ENCODE data around the gene SLC8A2.

Gene SLC8A2

GRCh38 chr19:47438793-47439220 is 32.9 kb downstream of the SLC8A2 start:
- peaks cover 3% of the 10 kb centered on the region; the same call in 1 of the 2 replicates for H3K27me3 ChIP-seq (ENCODE audit: insufficient read depth, low read length)

GRCh38 chr19:47437500-47437899 is 34.2 kb downstream of the SLC8A2 start:
- no peak overlapping the region for H3K4me3 ChIP-seq (ENCODE audit: low read depth, low read length, poor library complexity, severe bottlenecking)
- H3K4me1 ChIP-seq (ENCODE audit: insufficient read depth, low read length, severe bottlenecking): peaks cover 5% of the 10 kb centered on the region
- H3K36me3 ChIP-seq (ENCODE audit: insufficient read depth, low read length): no peaks in the 10 kb centered on the region
- no peak overlapping the region for H3K27ac ChIP-seq (ENCODE audit: low read depth, low read length, poor library complexity, severe bottlenecking)
- no peaks in the 10 kb centered on the region for H3K79me2 ChIP-seq (ENCODE audit: insufficient read depth, low read length)
- no peak overlapping the region for H3K4me2 ChIP-seq (ENCODE audit: low read length)
- no peak overlapping the region for H2AFZ ChIP-seq (ENCODE audit: low read length)
- H3K9ac ChIP-seq (ENCODE audit: low read length): no peak overlapping the region
- TF ChIP-seq EZH2 (IDR thresholded peaks at IDR 0.05; ENCODE audit: borderline replicate concordance, low read length): no peak
- no peak for TF ChIP-seq CTCF (IDR thresholded peaks at IDR 0.05; ENCODE audit: low read length)
- no peaks in the 10 kb centered on the region for H3F3A ChIP-seq (ENCODE audit: insufficient read depth, low read length)
- H3K9me3 ChIP-seq (ENCODE audit: low read length): 0 out of 2 replicates have a peak, but pooled peaks cover 4% of the 10 kb centered on the region
- H3K9me2 ChIP-seq (ENCODE audit: low read depth, low read length): no peaks in the 10 kb centered on the region
- peaks cover 3% of the 10 kb centered on the region; the same call in 1 of the 2 replicates for H3K27me3 ChIP-seq (ENCODE audit: insufficient read depth, low read length)
- no peaks in the 10 kb centered on the region for H4K20me1 ChIP-seq (ENCODE audit: insufficient read depth, low read length)

More at GRCh38 chr19:47438793-47439220, 32.9 kb downstream of the SLC8A2 start:
- Histone ChIP-seq H3K9ac (ENCODE audit: low read length) (no peak overlapping the region), H3K79me2 (ENCODE audit: insufficient read depth, low read length) (no peaks in the 10 kb centered on the region), H4K20me1 (ENCODE audit: insufficient read depth, low read length) (no peaks in the 10 kb centered on the region), H3K9me3 (ENCODE audit: low read length) (no peaks in the 10 kb centered on the region), H3K9me2 (ENCODE audit: low read depth, low read length) (no peaks in the 10 kb centered on the region), H3F3A (ENCODE audit: insufficient read depth, low read length) (no peaks in the 10 kb centered on the region), H3K4me1 (ENCODE audit: insufficient read depth, low read length, severe bottlenecking) (no peaks in the 10 kb centered on the region), H3K4me2 (ENCODE audit: low read length) (no peak overlapping the region), H3K27ac (ENCODE audit: low read depth, low read length, poor library complexity, severe bottlenecking) (no peak overlapping the region), H3K4me3 (ENCODE audit: low read depth, low read length, poor library complexity, severe bottlenecking) (no peak overlapping the region), H2AFZ (ENCODE audit: low read length) (no peak overlapping the region), H3K36me3 (ENCODE audit: insufficient read depth, low read length) (no peaks in the 10 kb centered on the region)
- no peak for TF ChIP-seq EZH2 (IDR thresholded peaks at IDR 0.05; ENCODE audit: borderline replicate concordance, low read length)
- no peak for TF ChIP-seq CTCF (IDR thresholded peaks at IDR 0.05; ENCODE audit: low read length)

GRCh38 chr19:47436712-47437401 is 34.8 kb downstream of the SLC8A2 start:
- H2AFZ ChIP-seq (ENCODE audit: low read length): no peak overlapping the region
- H3K4me1 ChIP-seq (ENCODE audit: insufficient read depth, low read length, severe bottlenecking): peaks cover 5% of the 10 kb centered on the region
- H3K4me2 ChIP-seq (ENCODE audit: low read length): no peak overlapping the region
- no peak overlapping the region for H3K27ac ChIP-seq (ENCODE audit: low read depth, low read length, poor library complexity, severe bottlenecking)
- H3K9me2 ChIP-seq (ENCODE audit: low read depth, low read length): no peaks in the 10 kb centered on the region
- no peak overlapping the region for H3K4me3 ChIP-seq (ENCODE audit: low read depth, low read length, poor library complexity, severe bottlenecking)
- no peaks in the 10 kb centered on the region for H3K79me2 ChIP-seq (ENCODE audit: insufficient read depth, low read length)
- H3K9me3 ChIP-seq (ENCODE audit: low read length): 0 out of 2 replicates have a peak, but pooled peaks cover 4% of the 10 kb centered on the region
- no peak overlapping the region for H3K9ac ChIP-seq (ENCODE audit: low read length)
- no peaks in the 10 kb centered on the region for H3F3A ChIP-seq (ENCODE audit: insufficient read depth, low read length)
- TF ChIP-seq CTCF (IDR thresholded peaks at IDR 0.05; ENCODE audit: low read length) (peak; percentile 94), EZH2 (IDR thresholded peaks at IDR 0.05; ENCODE audit: borderline replicate concordance, low read length) (no peak)
- H3K36me3 ChIP-seq (ENCODE audit: insufficient read depth, low read length): no peaks in the 10 kb centered on the region
- H4K20me1 ChIP-seq (ENCODE audit: insufficient read depth, low read length): no peaks in the 10 kb centered on the region
- H3K27me3 ChIP-seq (ENCODE audit: insufficient read depth, low read length): peaks cover 3% of the 10 kb centered on the region; the same call in 1 of the 2 replicates
